ENCODE results near the gene ATP9A.
A peak's percentile ranks its signal among the peaks of the same experiment; 100 is the strongest.
"Not testable (repeated sequence)": the region's sequence is repeated elsewhere in the genome, so short reads cannot be mapped to it uniquely, and the experiment has no call there.

The ATP9A gene

GRCh38 chr20:51790256-51790655 lies 22.1 kb upstream of the ATP9A start:
- DNase-seq, result no peak

DNA sequence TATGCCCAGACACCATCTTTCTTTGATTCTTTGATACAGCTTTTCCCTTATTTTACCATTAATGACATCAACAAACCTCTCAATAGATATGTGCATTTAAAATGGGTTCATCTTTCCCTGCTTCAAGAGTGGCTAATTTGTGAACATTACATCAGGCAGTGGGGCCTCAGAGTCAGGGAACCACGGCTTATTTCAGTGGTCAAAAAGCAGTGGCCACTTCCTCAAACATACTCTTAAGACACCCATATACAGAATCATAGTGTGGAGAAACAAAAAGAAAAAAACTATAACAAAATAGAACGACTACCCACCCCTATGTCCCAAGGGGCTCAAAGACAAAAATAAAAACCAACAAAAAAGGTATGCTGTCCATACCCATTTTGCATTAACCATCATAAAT lies 21.2 kb upstream of the ATP9A start:
- no peak for DNase-seq

- no peak for DNase-seq
Observed at GRCh38 chr20:51788822-51789221, 20.6 kb upstream of the ATP9A start.

GRCh38 chr20:51784299-51784698 lies 16.1 kb upstream of the ATP9A start:
- DNase-seq, result no peak

DNA sequence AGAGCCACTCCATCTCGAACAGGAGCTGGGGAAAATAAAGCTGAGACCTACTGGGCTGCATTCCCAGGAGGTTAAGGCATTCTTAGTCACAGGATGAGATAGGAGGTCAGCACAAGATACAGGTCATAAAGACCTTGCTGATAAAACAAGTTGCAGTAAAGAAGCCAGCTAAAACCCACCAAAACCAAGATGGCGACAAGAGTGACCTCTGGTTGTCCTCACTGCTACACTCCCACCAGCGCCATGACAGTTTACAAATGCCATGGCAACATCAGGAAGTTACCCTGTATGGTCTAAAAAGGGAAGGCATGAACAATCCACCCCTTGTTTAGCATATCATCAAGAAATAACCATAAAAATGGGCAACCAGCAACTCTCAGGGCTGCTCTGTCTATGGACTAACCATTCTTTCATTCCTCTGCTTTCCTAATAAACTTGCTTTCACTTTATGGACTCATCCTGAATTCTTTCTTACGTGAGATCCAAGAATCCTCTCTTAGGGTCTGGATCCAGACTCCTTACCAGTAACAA lies 10.1 kb upstream of the ATP9A start:
- DNase-seq, result not testable (repeated sequence)

- no peak for DNase-seq
Observed at GRCh38 chr20:51775241-51775640, 7.1 kb upstream of the ATP9A start.

DNA sequence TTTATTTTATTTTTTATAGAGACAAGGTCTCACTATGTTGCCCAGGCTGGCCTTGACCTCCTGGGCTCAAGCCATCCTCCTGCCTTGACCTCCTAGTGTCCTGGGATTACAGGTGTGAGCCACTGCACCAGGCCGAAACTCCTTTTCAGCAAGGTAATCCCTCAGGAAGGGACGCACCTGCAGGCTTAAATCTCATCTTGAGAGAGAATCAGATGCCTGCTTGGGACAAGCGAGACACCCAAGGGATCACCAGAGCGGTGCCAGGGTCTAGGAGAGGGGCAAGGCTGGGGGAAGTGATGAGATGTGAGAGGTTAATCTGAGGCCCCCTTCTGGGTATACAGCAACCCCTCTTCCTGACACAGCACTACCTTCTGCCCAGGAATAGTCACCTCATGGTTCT lies 4.0 kb upstream of the ATP9A start:
- no peak for DNase-seq

DNA sequence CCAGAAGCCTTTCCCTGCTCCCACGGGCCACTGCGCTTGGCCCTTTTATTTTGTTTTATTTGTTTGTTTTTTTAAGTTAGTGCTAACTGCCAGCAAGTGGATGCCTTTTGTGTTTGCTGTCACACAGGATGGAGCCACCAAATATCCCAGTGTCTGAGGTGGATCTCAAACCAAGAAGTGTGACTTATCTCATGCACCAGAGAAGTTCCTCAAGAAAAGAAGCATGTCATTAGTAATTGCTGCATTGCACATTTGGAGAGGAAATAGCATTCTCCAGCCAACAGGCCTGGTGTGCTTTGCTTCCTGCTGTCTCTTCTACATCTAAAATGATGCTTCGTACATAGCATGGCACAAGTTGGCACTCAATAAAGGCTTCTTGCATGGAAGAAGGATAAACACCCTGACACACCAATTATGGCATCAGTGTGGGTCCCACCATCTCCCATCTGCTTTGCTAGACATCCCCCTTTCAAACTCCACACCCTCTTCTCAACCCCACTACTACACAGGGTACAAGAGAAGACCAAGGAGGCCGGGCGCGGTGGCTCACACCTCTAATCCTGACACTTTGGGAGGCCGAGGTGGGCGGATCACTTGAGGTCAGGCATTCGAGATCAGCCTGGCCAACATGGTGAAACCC lies 1.9 kb upstream of the ATP9A start:
- DNase-seq, result no peak

GRCh38 chr20:51768759-51769517 lies 748 bp upstream of the ATP9A start:
- no peak for DNase-seq

- no peak for DNase-seq
Observed at GRCh38 chr20:51766994-51767866, 960 bp downstream of the ATP9A start.

DNA sequence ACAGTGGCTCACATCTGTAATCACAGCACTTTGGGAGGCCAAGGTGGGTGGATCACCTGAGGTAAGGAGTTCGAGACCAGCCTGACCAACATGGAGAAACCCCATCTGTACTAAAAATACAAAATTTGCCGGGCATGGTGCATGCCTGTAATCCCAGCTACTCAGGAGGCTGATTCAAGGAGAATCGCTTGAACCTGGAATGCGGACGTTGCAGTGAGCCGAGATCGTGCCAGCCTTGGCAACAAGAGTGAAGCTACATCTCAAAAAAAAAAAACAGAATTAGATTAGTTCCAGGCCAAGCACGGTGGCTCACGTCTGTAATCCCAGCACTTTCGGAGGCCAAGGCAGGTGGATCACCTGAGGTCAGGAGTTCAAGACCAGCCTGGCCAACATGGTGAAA lies 2.8 kb downstream of the ATP9A start:
- not testable (repeated sequence) for DNase-seq

GRCh38 chr20:51763965-51764602 lies 4.1 kb downstream of the ATP9A start:
- DNase-seq, result peak; percentile 10

DNA sequence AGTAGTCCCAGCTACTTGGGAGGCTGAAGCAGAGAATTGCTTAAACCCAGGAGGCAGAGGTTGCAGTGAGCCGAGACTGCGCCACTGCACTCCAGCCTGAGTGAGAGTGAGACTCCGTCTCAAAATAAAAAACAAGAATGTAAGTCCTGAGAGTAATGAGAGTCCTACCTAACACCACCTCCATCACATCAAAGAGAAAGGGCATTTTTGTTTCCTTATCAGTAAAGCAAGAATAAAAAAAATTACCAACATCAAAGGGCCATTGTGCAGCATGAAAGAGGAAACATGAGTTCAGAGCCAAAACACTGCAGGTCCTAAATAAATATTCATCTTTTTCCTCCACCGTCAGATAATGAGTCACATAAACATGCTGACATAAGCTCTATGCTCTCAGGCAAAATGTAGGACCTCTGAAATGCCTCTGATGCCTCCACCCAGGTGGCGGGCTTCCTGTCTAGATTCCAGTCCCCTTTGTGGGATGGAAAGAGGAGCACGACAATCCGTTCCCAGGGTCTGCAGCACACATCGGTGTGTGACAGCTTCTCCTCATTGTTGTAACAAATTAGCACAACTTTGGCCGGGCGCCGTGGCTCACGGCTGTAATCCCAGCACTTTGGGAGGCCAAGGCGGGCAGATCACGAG lies 7.2 kb downstream of the ATP9A start:
- no peak for DNase-seq

- DNase-seq, result no peak
Observed at GRCh38 chr20:51759769-51760510, 8.2 kb downstream of the ATP9A start.

- no peak for DNase-seq
Observed at GRCh38 chr20:51758978-51759544, 9.1 kb downstream of the ATP9A start.

- DNase-seq, result no peak
Observed at GRCh38 chr20:51757226-51757625, 11.0 kb downstream of the ATP9A start.

DNA sequence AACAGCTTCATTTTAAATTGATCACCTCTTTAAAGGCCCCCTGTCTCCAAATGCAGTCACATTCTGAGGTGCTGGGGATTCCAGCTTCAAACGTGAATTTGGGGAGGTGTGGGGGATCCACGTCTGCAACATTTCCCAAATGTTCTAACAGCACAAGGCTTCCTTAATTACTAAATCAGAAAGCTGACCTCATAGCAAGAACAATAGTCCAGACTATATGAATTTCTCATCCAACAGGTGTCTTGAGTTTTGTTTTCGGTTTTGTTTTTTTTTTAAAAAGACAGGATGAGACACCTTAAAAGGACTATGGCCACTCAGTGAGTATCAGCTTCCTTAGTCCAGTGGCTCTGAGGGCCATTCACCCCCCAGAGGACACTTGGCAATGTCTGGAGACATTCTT lies 11.5 kb downstream of the ATP9A start:
- no peak for DNase-seq

DNA sequence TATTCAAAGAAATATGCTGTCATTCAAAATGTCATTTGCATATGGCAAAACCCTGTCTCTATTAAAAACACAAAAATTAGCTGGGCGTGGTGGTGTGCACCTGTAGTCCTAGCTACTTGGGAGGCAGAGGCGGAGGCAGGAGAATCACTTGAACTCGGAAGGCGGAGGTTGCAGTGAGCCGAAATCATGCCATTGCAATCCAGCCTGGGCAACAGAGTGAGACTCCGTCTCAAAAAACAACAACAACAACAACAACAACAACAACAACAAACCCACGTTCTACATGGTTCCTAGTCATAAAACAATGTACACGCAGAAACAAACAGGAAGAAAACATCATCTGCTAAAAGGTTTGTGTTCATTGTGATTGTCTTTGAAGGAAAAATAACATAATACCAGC lies 15.0 kb downstream of the ATP9A start:
- DNase-seq, result not testable (repeated sequence)

GRCh38 chr20:51752343-51752951 lies 15.7 kb downstream of the ATP9A start:
- DNase-seq, result no peak

- DNase-seq, result no peak
Observed at GRCh38 chr20:51750770-51751388, 17.3 kb downstream of the ATP9A start.

Measured in SIG-M5 (cell line).